Measurements from ENCODE around the gene TMEM132E.

DNA sequence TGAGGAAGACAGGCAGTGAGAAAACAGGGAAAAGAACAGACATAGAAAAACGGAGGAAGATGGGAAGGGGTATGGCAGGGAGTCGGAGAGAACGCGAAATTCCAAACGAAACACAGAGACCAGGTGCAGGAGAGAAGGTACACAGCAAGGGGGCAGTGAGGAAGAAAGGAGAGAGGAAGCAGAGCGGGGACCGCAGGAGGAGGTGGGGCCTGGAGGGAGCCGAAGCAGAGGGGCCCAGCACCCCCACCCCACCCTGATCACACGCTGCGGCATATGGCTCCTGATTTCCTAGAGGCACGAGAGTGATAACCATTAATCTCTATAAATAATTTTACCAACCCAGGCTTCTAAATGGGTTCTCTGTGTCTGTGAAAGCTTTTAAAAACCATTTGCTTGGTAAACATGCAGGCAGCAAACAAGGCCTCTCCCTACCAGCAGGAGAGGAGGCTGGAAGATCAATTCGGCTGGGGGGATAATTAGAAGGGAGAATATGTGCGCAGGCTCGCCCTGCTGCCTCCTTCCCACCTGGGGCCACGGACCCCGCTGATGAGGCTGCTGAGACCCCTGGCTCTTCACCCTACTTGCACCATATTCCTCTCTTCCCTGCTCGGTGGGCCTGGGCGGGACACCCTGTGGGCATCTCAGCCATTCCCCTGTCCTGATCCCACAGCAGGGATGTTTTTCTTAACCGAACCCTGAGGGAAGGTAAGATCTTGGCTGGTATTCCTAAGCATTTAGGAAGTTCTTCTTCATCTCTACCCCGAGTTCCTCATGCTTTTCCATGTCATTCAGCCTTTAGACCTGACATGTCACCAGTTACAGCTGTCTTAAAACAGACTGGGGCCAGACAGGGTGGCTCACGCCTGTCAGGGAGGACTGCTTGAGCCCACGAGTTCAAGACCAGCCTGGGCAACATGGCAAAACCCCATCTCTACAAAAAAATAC, 86.7 kb downstream of the TMEM132E start:
- TF ChIP-seq, protein P1, sequence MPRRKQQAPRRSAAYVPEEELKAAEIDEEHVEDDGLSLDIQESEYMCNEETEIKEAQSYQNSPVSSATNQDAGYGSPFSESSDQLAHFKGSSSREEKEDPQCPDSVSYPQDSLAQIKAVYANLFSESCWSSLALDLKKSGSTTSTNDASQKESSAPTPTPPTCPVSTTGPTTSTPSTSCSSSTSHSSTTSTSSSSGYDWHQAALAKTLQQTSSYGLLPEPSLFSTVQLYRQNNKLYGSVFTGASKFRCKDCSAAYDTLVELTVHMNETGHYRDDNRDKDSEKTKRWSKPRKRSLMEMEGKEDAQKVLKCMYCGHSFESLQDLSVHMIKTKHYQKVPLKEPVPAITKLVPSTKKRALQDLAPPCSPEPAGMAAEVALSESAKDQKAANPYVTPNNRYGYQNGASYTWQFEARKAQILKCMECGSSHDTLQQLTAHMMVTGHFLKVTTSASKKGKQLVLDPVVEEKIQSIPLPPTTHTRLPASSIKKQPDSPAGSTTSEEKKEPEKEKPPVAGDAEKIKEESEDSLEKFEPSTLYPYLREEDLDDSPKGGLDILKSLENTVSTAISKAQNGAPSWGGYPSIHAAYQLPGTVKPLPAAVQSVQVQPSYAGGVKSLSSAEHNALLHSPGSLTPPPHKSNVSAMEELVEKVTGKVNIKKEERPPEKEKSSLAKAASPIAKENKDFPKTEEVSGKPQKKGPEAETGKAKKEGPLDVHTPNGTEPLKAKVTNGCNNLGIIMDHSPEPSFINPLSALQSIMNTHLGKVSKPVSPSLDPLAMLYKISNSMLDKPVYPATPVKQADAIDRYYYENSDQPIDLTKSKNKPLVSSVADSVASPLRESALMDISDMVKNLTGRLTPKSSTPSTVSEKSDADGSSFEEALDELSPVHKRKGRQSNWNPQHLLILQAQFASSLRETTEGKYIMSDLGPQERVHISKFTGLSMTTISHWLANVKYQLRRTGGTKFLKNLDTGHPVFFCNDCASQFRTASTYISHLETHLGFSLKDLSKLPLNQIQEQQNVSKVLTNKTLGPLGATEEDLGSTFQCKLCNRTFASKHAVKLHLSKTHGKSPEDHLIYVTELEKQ (tag by site-specific recombination; IDR thresholded peaks at IDR 0.05; ENCODE audit: borderline replicate concordance), result no peak
- TF ChIP-seq ZNF791 (tag by site-specific recombination; IDR thresholded peaks at IDR 0.05), result no peak
- TF ChIP-seq, protein P2, sequence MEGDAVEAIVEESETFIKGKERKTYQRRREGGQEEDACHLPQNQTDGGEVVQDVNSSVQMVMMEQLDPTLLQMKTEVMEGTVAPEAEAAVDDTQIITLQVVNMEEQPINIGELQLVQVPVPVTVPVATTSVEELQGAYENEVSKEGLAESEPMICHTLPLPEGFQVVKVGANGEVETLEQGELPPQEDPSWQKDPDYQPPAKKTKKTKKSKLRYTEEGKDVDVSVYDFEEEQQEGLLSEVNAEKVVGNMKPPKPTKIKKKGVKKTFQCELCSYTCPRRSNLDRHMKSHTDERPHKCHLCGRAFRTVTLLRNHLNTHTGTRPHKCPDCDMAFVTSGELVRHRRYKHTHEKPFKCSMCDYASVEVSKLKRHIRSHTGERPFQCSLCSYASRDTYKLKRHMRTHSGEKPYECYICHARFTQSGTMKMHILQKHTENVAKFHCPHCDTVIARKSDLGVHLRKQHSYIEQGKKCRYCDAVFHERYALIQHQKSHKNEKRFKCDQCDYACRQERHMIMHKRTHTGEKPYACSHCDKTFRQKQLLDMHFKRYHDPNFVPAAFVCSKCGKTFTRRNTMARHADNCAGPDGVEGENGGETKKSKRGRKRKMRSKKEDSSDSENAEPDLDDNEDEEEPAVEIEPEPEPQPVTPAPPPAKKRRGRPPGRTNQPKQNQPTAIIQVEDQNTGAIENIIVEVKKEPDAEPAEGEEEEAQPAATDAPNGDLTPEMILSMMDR (tag by site-specific recombination; IDR thresholded peaks at IDR 0.05), result no peak
- TF ChIP-seq REST (tag by site-specific recombination; IDR thresholded peaks at IDR 0.05), result no peak
- no peak for TF ChIP-seq ZNF18 (tag by site-specific recombination; IDR thresholded peaks at IDR 0.05)
- no peak for TF ChIP-seq ZNF302 (tag by site-specific recombination; IDR thresholded peaks at IDR 0.05; ENCODE audit: low read depth)
- no peak for TF ChIP-seq ZNF580 (tag by site-specific recombination; IDR thresholded peaks at IDR 0.05)
- TF ChIP-seq ZBTB20 (tag by site-specific recombination; IDR thresholded peaks at IDR 0.05), result no peak
- no peak for TF ChIP-seq ZNF747 (tag by site-specific recombination; IDR thresholded peaks at IDR 0.05)
- TF ChIP-seq ZSCAN23 (tag by site-specific recombination; IDR thresholded peaks at IDR 0.05), result no peak
- TF ChIP-seq ZNF133 (tag by site-specific recombination; IDR thresholded peaks at IDR 0.05), result no peak
- no peak for TF ChIP-seq ZNF292 (tag by site-specific recombination; IDR thresholded peaks at IDR 0.05; ENCODE audit: borderline replicate concordance, low read depth)

Measured in HEK293 (cell line).